HG03442 (cell line): ENCODE data around the gene GPC5.
A peak's percentile ranks its signal among the peaks of the same experiment; 100 is the strongest.
"Not testable (repeated sequence)": the region's sequence is repeated elsewhere in the genome, so short reads cannot be mapped to it uniquely, and the experiment has no call there.

Source experiments
- ATAC-seq: cut with Tn5 transposase; IDR thresholded peaks from one replicate; pipeline ENCODE4 v1.9.1; 2021; ENCODE audit warnings: mild to moderate bottlenecking, moderate library complexity; ENCODE audit not compliant: unreplicated experiment

Gene GPC5

DNA sequence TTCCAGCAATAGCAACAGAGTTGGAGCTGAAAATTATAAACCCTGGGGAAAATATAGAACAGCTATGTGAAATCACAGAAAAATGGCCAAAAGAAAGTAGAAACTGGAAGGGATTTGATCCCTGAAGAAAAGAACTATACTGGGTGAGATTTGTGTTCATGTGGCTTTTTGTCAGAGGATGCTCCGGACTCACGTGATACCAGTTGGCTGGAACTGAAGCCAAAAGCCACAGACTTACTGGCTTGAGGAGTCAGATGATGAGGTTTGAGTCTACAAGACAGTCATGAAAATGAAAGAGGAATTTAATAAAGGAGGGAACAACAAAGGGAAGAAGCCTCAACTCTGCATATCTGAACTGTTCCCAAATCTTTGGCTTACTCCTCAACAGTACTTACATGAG lies 427.1 kb downstream of the GPC5 start:
- ATAC-seq = no peak

DNA sequence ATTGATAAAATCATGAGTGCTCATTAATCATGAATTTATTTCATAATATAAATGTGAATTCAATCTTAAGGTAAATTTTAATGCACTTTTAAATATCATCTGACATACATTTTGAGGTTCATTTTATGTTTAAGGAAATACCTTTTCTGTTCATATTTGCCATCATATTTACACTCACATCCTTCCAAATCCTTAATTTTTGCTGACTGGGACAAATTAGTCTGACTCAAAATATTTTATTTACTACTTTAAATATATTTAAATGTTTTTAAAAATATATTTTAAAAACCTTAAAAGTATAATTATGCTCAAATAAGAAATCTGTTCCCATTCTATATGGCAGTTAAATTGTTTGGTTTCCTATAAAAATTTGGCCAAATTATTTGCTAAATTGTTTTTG lies 438.1 kb downstream of the GPC5 start:
- no peak for ATAC-seq

DNA sequence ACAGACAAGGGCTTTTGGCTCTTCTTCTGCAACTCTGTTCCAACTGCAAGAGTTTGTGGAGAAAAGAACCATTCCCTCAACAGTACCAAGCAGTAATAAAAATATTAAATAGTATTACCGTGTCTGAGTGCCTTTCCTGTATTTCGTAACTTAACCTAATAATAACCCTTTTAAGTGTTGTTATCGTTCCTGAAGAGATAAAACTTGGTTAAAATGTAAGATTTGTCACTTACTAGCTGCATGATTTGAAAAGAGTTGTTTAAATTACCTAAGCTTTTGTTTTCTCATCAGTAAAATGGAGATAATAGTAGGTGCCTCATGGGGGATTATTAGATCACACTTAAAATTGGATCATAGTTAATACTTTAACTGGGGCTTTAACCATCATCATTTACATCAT lies 447.2 kb downstream of the GPC5 start:
- no peak for ATAC-seq

DNA sequence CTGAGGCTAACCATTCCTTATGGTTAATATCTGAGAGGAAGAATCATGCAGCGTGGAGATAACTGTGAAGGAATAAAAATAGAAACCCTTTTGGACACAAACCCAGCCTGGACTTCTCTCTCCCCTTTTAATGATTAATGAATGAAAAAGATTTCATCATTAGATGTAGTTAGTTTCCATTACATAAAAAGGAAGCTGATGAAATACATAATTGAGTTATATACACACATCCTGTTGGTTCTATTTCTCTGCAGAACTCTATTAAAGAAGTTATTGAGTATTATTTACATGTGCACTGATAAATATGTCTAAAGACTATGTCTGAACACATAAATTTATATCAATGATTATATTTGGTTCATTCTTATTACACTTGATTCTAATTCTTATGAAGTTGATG lies 465.3 kb downstream of the GPC5 start:
- ATAC-seq = no peak

DNA sequence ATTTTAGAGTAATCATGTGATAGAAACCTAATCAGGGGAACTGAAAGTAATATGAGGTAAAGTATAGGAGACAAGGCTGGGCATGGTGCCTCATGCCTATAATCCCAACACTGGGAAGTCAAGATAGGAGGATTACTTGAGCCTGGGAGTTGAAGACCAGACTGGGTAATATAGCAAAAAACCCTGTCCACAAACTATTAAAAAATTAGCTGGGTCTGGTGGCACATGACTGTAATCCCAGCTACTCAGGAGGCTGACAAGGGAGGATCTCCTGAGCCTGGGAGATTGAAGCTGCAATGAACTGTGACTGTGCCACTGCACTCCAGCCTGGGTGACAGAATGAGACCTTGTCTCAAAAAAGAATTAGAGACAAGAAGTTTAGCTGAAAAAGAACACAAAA lies 469.9 kb downstream of the GPC5 start:
- ATAC-seq = no peak

DNA sequence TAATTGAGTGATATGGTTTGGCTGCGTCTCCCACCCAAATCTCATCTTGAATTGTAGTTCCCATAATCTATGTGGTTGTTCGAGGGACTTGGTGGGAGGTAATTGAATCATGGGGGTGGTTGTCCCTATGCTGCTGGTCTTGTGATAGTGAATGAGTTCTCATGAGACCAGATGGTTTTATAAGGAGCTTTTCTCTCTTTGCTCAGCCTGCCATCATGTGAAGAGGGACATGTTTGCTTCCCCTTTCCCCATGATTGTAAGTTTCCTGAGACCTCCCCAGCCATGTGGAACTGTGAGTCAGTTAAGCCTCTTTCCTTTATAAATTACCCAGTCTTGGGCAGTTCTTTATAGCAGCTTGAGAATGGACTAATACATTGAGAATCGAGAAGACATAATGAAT lies 480.1 kb downstream of the GPC5 start:
- ATAC-seq = no peak

DNA sequence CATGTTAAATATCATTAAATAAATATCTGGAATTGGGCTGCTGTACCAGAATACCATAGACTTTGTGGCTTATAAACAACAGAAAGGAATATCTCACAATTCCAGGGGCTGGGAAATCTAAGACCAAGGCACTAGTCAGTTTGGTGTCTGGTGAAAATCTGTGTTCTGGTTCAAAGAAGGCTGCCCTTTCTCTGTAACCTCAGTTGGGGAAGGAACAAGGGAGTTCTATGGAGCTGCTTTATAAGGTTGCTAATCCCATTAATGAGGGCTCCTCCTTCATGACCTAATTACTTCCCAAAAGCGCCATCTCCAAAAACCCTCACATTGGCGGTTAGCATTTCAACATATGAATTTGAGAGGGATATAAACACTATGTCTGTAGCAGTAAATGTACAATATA lies 480.9 kb downstream of the GPC5 start:
- ATAC-seq = no peak

DNA sequence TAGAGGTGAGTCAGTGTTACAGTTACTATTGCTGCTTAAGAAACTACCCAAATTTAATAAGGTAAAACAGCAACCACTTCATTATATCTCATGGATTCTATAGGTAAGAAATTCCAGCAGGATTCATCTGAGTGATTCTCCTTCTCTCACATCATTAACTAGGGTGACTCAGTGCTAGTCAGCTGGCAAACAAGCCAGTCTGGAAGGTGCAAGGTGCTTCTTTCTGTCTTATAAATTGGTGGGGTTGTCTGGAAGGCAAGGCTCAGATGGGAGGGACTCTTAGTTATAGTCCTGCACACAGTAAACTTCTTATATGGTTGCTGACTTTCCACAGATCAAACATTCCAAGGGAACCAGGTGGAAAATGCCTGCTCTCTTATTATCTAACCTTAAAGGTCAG lies 484.5 kb downstream of the GPC5 start:
- ATAC-seq = no peak

DNA sequence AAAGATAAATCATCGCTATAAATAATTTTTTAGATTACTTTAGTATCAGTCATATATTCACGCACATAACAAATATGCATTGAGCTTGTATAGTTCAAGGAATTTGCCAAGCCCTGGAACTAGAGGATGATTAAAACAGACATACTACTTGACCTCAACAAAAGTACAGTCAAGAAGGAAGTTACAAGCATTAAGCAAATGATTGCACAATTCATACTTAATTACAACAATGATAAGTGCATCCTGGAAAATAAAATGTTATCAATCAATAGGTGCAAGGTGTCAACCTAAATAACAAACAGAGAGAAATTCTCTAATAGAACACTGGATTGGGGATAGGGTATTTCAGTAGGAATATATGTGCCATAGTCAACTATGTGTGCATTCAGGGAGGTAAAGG lies 491.2 kb downstream of the GPC5 start:
- no peak for ATAC-seq

DNA sequence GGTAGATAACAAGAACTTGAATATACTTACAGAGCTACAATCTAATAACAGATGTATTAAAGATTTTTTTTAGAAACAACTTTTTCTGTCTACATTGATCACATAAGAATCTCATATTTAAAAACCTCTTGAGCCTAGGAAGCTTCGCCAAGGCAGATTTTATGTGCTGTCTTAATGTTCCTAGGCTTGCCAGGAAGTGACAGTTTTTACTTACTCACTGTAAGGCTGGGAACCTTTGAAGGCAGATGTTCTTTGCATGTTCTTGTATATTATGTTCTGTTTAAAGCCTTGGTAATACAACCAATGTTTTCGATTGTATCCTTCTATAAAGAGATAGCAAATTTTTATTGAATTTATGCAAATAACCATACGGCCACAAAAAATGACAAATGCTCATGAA lies 492.7 kb downstream of the GPC5 start:
- no peak for ATAC-seq

DNA sequence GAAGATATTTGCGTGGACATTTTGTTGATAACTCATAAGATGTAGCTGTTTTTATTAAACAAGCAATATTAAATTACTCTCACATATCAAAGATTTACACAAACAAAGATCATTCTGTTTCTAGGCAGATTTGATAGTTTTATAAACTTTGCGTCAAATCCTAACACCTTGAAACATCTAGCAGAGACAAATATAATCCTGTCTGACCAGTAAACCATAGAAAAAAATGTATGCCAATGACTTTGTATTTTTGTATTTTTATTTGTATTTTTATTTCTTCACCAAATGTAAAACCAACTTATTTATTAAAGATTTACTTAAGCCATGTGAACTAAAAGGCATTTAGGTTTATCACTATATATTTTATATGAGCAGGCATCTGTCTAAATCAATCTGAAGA lies 494.6 kb downstream of the GPC5 start:
- no peak for ATAC-seq

DNA sequence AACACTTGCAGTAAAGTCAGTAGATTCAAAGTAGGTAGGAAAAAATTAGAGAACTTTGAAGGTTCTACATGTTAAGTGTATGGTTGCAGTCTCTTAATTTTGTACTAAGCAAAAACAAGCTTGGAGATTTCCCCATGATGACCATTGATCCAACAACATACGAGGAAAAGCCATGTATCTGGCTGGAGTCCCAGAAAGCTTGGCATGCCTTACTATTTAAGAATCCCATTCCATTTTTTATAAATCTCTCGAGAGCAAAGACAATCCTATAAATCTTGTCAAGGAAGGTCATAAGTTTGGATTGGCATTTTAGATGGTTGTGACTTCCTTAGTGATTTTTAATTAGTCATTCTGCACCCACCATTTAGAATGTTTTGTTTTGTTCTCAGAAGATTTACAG lies 495.9 kb downstream of the GPC5 start:
- ATAC-seq = no peak

DNA sequence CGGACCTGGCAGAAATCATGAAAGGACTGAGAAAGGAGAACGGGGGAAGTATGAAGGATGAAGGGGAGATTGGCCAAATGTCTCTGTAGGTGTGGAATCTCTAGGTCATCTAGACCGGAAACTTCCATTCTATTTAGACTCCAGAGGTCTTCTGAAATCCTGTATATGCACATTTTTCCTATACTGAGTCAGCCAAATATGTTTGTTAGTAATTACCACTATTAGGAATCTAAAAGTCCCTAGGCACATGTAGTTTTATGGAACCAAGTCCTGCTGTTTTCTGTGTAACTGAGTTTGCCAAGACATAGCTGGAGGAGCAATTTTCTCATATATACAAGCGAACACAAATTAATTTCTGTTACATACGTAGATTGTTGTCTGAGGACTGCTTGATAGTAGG lies 498.1 kb downstream of the GPC5 start:
- no peak for ATAC-seq

DNA sequence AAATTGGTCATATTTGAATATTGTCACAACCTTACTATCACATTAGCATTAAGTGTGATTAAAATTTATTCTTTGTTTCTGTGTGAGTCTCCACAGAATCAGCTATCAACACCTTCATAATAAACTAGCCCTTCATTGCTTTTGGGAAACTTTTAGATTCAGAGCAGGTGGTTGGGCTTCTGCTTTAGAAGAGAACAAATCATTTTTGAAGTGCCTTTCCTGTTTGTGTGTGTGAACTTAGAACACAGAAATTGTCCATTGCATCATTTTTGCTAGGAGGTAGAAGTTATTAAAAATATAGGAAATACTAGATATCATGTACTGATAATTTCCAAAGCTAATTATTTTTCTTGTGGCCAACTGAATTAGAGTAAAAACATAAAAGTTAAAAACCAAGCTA lies 500.6 kb downstream of the GPC5 start:
- ATAC-seq = not testable (repeated sequence)

DNA sequence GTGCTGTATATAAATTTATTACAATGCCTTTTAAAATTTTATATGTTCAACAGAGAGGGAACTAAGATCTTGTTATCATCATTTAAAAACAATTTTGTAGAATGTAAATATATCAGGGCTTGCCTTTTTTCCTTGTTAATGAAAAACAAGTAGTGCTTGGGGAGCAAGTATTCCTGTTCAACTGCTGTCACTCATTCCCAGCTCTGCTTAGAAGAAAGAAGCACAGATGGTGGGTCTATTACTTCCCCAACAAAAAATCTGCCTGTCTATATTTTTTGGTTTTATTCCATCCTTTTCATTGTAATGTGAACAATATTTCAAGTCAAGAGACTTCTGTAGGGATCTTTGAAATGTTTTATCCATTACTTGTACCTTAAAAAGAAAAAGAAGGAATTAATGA lies 503.9 kb downstream of the GPC5 start:
- ATAC-seq = no peak

DNA sequence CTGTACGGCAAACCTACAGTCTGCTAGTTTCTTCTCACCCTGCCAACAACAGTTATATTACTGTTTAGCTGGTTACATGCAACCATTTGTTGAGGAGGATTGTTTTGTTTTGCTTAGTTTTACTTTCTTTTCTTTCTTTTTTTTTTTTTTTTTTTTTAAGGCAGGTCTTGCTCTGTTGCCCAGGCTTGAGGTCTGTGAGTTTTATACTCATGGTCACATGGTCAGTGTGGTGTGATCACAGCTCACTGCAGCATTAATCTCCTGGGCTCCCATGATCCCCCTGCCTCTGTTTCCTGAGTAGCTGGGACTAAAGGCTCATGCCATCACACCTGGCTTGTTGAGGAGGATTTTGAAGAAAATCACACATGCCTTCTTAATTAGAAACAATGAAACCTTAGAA lies 505.6 kb downstream of the GPC5 start:
- peak; percentile 84 for ATAC-seq

DNA sequence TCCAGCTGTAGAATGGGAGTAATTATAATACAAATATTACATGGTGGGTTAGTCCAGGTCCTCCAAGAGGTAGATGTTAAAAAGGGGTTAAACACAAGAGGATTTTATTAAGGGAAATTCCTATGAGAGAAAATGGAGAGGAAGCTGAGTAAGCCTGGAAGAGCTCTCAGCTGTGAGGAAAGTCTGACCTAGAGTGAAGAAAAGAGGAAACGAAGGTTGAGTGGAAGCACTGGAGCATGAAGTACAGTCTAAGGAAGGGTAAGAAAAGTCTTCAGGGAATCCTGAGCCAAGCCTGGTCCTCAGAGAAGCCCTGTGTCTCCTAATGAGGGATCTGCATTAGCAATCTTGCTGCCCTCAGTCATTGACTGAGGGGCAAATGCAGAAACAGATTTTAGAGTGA lies 506.2 kb downstream of the GPC5 start:
- ATAC-seq = peak; percentile 58

DNA sequence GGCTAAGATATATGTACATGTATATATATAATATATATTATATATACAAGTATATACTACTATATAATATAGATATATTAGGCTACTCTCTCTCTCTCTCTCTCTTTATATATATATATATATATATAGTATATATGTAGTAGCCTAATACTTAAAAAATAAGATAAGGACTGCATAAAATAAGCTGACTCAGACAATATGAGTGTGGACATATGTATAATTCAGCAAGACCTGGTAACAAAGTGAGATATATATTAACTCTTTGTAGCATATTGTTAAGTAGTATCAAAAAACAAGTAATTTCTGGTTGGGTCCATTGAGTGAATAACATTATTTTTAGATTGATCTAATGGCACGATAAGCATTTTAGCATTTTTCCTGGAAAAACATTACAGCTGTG lies 509.0 kb downstream of the GPC5 start:
- no peak for ATAC-seq

DNA sequence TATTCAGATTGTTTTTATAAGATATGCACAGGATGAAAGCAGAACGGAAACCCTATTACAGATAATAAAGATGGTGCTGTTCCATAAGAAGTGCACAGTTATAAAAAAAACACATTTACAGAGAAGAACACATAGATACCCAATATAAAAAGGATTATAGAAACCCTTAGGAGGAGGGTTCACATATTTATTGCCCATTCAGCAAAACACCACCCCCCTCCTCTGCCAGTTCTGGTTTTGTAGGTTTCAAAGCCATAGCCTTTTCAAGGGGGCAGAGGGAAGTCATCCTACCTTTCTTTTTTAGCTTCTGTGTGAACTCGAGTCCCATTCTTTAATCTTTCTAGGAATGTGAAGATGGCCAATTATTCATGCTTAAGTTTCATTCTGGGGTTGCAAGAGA lies 511.2 kb downstream of the GPC5 start:
- no peak for ATAC-seq

DNA sequence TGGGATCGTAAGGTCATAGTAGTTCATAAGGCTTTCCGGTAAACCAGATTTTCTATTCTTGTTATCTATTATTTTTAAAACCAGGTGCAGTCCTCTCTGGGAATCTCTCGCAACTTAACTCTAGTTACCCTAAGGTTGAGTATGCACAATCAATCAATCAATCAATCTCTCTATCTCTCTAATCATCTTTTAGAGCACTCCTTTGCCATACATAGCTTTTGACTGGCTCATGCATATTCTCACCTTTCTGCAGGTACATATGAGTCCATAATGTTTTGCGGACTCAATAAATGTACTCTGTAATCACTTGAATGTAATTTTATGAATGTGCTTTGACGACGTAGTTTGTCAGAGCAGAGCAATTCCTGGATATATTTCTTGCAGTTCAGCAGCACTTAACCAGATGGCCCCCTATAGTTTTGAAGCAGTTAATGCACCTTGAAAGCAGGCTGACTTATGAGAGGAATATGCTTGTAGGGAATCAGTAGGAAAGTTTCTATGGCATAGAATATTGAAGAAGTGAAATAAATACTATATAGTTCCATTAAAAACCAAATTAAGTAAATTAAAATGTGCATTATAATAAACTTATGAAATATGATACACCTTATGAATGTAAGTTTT lies 524.7 kb downstream of the GPC5 start:
- ATAC-seq = no peak

DNA sequence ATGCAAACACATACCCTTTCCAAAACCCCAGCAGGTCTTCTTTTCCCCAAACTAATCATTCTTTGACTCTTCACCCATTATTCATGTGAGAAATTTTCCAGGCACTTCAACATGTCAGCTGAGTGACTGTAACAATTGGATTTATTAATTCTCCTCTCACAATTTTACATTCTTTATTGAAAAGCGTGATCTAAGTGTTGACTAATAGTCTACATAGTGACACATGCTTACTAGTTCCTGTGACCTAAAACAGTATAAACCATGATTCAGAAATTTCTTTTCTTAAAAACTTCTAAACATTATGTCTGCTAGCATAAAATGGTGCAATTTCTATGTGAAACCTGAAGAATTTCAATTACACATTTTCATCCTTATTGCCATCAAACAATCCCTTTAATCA lies 532.3 kb downstream of the GPC5 start:
- no peak for ATAC-seq

DNA sequence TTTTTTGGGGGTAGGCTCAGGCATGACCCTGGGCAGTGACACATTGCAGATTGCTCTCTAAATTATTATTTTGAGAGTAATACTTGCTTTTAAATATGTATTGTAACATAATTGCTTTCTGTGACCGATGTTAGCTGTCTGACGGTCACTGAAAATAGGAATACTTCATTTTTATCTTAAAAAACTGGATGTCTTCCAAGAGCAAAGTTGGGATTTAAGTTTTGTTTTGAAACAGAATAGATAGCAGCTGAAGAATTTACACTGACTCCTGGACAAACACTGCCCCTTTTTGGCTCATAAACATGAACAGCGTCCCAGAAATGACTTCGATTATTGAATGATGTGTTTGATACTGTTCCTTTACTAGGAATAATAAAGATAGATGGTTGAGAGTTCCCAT lies 535.9 kb downstream of the GPC5 start:
- no peak for ATAC-seq

DNA sequence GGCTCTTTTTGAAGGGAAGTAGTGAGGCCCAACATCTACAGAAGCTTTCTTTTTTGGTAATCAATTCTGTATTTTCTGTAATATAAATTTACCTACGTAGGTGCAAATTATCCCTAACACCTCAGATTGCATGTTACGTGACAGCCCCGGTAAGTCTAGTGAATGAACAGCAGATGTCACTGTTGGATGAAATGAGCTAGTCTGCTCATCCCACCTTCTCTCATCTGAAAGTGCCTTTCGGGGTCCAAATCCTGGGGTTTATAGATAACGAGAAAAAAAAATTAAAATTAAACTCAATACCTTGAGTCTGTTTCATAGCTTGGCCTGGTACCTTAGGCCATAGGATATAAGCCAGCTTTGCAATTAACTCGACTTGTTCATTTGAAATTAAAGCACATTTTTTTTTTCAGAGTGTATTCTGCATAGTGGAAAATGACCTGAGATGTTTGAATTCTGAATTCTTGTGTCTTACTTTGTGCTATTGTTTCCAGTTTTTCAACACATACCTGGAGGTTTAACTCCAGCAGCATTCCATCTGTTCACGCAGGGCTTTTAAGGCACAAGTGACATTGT lies 548.2 kb downstream of the GPC5 start:
- ATAC-seq = no peak
